Fibroblast of skin of left quadriceps (primary cell): Measurements from ENCODE around the gene SUPV3L1.
"Not testable (repeated sequence)": the region's sequence is repeated elsewhere in the genome, so short reads cannot be mapped to it uniquely, and the experiment has no call there.

Experiments used
- DNase-seq, 2 experiments: peaks; one replicate each; pipeline ENCODE4 v3.0.0-alpha.2; 2013; ENCODE audit warnings: low read depth in 2 of 2

The SUPV3L1 gene

DNA sequence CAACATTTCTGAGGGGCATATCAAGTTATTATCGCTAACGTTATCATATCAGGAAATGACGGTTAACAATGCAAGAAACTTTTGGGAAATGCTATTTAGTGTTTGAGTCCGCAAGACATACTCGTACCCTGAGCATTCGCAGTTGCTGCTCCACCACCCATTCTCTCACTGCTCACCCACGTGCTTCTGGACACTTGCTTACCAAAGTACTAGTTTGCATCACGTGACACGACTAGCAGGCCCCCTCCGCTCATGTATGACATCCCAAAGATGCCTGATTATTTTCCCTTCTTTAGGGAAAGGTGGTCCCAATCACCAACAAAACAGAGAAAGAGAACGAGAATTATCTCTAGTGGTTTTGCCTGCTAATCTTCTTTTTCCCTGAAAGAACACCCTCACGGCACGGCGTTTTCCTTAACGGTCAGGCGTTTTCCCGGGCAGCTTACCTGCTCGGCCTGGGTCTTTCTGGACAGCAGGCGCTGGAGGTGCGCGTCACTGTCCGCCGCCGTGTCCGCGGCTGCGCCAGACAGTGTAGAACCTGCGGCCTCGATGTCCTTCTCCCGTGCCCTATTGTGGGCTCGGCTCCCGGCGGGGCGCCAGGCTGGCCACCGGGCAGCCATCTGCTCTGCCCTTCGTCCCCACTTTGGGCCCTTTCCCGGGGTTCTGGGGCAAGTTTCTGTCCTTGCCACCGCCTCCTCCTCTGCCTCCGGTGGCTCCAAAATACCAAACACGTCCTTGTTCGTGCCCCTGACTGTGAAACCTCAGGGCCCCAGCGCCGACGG is at the start of gene SUPV3L1:
Gene SUPV3L1, plus strand, starts transcription at position 492 of the 782 bp plus-strand sequence. Its CDS starts 58 bp downstream, at position 550.
- peak; percentile 94 for DNase-seq

DNA sequence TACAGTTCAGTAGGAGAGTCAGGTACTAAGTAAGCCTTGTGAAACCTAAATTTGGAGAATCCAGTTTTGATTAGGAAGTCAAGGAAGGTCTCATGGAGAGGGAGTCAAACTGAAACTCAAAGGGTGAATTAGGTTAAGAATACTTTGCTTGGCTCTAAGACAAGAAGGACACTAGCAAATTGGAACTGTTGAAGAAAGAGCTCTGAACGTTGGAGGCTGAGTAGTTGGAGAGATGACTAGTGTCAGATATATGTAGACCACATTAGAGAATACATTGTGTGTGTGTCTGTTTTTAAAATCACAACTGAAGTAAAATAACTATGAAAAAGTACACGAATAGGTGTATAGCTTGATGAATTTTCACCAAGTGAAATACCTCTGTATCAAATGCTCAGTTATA is 49.8 kb upstream of the SUPV3L1 start:
- DNase-seq: no peak

DNA sequence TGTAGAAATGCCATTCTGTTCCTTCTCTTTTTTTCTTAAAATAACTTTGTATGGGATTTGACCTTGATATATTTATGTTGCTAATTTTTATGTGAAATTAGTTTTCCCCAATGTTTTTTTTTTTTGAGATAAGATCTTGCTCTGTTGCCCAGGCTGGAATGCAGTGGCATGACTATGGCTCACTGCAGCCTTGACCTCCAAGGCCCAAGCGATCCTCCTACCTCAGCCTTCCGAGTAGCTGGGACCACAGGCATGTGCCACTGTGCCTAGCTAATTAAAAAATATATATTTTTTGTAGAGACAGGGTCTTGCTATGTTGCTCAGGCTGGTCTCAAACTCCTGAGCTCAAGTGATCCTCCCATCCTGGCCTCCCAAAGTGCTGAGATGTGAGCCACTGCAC is 40.1 kb upstream of the SUPV3L1 start:
- DNase-seq: no peak

DNA sequence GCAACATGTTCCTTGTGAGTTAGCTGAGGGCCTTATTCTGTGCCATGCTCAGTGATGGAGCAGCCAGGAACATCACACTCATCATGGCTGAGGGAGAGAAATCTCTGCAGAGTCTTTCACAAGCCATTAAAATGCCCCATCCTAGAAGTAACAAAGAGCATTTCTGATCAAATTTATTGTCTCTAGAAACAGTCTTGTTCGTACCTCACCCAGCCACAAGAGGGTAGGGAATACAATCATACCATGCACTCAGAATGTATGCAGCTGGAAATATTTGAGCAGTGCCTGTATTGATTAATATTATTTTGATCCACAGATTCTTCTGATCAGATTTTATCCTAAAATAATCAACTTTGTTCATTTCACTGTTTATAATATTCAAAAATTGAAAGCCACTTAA is 38.7 kb upstream of the SUPV3L1 start:
- DNase-seq: no peak

DNA sequence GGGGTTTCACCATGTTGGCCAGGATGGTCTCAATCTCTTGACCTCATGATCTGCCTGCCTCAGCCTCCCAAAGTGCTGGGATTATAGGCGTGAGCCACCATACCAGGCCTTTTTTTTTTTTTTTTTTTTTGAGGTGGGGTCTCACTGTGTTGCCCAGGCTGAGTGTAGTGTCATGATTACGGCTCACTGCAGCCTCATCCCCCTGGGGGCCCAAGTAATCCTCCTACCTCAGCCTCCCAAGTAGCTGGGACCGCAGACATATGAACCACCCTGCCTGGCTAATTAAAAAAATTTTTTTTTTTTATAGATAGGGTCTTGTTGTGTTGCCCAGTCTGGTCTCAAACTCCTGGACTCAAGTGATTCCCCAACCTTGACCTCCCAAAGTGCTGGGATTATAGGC is 38.0 kb upstream of the SUPV3L1 start:
- not testable (repeated sequence) for DNase-seq

DNA sequence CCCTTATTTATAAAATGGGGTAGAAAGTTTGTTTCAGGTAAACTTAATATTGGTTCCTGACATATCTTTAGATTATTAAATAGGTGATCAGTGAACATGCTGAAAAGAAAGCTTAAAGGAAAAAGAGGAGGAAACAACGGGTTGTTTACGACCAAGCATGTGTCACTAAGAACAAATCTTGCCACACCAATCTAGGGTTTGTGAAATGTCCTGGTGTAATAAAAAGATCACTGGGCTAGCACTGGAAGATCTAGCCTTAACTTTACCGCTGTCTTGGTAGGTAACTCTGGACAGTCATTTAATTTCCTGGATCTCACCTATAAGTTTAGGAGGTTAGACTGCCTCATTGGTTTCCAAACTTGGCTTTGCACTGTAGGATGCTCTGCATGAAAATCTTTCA is 37.1 kb upstream of the SUPV3L1 start:
- DNase-seq: no peak

DNA sequence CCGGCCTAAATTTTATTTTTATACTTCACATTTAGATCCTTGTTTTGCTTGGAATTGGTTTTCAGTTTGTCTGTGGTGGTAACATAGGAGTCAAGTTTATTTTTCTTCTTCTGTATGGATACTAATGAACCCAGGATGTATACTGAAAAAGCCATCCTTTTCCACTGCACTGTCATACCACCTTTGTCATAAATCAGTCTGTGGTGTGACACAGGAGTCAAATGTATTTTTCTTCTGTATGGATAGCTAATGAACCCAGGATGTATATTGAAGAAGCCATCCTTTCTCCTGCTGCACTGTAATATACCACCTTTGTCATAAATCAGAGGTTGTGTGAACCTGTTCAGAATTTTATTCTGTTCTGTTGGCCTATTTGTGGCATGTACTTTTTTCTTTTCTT is 34.7 kb upstream of the SUPV3L1 start:
- no peak for DNase-seq

DNA sequence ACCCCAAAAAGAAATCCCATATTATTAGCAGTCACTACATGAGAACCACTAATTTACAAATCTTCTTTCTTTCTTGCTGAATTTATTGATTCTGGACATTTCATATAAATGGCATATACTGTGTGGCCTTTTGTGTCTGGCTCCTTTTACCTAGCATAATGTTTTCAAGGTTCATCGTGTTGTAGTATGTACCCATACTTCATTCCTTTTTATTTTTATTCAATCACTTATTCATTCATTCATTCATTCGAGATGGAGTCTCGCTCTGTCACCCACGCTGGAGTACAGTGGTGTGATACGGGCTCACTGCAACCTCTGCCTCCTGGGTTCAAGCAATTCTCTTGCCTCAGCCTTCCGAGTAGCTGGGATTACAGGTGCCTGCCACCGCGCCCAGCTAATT is 34.2 kb upstream of the SUPV3L1 start:
- no peak for DNase-seq

DNA sequence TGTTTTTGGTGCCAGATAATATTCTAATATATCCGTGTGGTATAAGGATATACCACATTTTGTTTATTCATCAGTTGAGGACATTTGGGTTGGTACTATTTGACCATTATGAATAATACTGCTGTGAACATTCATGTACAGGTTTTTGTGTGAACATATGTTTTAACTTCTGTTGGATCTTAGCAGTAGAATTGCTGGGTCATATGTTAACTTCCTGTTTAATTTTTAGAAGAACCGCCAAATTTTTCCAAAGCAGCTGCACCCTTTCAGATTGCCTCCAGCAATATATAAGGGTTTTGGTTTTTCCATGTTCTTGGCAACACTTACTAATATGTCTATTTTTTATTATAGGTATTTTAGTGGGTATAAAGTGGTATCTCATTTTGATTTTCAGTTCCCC is 33.3 kb upstream of the SUPV3L1 start:
- no peak for DNase-seq

DNA sequence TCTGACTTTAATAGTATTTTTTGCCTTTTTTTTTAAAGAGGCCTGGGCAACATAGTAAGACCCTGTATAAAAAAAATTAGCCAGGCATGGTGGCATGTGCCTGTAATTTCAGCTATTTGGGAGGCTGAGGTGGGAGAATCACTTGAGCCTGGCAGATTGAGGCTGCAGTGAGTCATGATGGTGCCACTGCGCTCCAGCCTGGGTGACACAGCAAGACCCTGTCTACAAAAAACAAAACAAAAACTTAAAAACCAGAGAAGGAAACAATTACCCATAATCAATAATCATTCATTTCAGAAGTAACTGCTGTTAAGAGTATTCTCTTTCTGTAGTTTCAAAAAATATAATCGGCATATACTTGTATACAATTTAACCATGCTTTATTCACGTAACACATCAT is 28.1 kb upstream of the SUPV3L1 start:
- DNase-seq: no peak

DNA sequence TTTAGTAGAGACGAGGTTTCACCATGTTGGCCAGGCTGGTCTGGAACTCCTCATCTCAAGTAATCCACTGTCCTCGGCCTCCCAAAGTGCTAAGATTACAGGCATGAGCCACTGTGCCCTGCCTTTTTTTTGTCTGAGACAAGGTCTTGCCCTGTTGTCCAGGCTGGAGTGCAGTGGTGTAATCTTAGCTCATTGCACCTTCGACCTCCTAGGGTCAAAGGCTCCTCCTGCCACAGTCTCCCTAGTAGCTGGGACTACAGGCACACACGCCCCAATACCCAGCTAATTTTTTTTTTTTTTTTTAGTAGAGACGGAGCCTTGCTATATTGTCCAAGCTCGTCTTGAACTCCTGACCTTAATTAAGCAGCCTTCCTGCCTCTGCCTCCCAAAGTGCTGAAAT is 26.8 kb upstream of the SUPV3L1 start:
- no peak for DNase-seq

DNA sequence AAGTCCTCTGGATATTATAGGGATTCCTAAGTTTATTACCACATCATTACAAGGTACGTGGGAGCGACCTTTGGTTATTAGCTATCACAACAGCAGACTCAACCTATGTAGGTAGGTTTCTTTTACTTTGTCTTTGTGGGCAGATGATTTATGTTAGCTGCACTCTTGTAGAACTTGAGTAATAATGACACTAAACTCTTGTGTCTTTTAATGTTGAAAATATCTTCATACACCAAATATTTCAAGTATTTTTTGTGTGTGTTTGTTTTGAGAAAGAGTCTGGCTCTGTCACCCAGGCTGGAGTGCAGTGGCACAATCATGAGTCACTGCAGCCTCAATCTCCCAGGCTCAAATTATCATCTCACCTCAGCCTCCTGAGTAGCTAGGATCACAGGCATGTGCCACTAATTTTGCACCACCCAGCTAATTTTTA is 19.2 kb upstream of the SUPV3L1 start:
- DNase-seq: no peak

DNA sequence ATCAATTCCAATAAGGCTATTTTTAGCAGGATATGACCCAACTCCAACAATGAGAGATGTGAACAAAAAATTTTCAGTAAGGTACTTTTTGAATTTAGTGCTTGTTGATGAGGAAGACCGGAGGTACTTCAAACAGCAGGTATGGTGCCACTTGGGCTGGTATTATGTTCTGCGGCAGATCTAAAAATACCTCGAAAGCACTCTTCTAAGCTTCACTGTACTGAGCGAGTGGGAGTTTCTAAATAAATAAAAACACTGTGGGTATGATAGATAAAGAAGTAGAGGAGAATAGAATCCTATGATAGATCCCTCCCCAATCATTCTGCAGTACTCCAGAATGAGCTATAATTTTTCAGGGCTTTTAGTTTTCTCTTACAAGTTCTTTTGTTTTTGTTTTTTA is 11.5 kb upstream of the SUPV3L1 start:
- DNase-seq: no peak

DNA sequence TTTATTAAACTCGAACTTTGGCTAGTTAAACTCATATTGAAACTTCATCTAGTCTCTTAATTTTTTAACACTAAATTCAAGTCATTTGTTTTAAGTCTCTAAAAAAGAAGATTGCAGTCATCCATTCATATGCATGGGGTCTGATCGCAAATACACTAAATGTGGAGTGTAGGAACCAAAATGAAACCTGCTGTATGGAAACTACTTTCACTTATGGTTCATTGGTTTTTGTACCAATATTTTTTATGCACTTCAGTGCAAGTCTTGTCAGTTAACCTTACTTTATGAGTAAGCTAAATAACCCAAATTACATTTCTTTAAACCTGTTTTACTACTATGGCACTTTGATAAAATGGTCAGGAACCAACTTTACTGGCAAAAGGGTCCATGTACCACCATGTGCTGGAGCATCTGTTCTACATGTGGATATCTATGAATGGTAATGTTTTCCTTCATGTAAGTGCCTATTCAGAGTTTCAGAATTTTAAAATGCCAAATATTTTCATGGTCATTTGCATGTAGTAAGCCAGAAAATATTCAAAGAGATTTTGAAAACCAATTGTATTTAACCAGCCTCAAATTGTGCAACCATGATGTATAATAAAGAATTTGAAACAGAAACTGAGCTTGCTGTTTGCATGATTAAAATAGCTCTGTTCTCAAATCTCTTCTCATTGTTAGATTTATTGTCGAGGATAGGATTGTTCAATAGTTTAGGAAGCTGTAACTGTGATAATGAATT is 7.6 kb upstream of the SUPV3L1 start:
- no peak for DNase-seq

DNA sequence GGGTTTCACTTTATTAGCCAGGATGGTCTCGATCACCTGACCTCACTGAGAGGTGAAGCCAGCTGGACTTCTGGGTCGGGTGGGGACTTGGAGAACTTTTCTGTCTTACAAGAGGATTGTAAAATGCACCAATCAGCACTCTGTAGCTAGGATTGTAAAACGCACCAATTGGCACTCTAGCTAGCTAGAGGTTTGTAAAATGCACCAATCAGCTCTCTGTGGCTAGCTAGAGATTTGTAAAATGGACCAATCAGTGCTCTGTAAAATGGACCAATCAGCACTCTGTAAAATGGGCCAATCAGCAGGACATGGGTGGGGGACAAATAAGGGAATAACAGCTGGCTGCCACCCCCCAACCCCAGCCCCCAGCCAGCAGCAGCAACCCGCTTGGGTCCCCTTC is 4.7 kb upstream of the SUPV3L1 start:
- not testable (repeated sequence) for DNase-seq

DNA sequence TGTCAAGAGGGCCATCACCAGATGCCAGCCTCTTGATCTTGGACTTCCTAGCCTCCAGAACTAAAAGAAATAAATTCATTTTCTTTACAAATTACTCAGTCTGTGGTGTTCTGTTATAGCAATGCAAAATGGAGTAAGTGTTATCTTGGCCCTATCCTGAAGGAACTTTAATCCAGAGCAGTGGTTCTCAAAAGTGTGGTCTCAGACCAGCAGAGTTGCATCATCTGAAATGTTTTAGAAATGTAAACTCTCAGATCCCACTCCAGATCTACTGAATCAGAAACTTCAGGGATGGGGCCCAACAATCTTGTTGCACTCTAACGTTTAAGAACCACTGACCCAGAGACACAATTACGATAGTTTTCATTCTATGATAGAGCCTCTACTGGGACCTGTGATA is 3.2 kb upstream of the SUPV3L1 start:
- no peak for DNase-seq

DNA sequence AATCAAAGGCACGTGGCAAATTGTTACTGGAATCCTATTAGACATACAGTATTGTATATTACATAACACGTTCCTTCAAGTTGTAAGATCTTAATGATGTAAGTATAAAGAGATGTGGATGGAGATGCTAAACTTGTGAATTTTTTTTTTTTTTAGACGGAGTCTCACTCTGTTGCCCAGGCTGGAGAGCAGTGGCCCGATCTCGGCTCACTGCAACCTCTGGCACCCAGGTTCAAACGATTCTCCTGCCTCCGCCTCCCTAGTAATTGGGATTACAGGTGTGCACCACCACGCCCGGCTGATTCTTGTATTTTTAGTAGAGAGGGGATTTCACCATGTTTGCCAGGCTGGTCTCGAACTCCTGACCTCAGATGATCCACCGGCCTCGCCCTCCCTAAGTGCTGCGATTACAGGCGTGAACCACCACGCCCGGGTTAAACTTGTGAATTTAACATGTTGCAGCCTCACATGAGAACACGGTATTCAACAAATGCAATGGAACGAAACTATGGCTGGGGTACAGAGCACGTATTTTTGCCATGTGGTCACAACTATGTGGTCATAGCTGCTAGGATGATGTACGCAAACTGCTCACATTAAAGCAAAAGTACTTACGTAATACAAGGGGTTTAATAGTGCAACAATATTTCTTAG is 818 bp upstream of the SUPV3L1 start:
- DNase-seq: no peak

DNA sequence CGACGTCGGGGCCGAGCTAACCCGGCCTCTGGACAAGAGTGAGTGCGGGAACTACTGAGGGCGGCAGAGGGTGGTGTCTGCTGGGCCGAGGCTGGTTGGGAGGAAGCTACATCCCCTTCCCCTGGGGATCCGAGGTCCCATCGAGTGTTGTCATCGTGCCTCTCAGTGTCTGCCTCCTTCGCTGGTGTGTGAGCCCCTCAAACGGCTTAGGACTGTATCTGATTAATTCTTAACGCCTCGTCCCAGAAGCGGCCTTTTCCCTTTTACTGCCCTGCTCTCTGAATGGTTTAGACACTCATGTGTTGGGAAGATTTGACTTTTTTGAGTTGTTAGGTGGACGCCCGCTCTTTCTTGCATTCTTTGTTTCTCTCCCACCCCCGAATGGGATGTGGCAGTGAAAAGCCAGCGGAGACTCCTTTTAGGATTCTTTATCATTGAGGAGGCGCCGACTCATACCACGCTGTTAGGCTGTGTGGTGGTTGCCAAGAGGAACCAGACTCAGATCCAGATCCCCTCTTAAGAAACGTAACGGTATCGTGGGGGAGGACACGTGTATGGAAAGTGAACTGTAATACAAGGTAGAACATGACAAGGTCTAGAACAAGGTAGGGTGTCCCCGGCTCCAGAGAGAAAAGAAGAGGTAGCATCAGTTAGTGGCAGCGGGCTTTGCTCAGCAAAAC is 631 bp downstream of the SUPV3L1 start:
- DNase-seq: no peak

DNA sequence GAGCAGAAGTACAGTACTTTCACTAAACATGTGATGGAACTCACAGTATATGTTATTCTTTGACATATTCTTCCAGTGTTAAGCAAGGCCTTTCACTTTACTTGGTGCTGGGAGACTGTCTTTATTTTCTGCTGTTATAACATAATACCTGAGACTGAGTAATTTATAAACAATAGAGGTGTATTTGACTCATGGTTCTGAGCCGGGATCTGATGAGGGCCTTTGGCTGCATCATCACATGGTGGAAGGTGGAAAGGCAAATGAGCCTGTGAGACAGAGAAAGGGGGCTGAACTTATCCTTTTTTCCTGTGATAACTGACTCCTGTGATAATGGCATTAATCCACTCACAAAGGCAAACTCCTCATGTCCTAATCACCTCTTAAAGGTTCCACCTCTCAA is 1.4 kb downstream of the SUPV3L1 start:
- DNase-seq: no peak

DNA sequence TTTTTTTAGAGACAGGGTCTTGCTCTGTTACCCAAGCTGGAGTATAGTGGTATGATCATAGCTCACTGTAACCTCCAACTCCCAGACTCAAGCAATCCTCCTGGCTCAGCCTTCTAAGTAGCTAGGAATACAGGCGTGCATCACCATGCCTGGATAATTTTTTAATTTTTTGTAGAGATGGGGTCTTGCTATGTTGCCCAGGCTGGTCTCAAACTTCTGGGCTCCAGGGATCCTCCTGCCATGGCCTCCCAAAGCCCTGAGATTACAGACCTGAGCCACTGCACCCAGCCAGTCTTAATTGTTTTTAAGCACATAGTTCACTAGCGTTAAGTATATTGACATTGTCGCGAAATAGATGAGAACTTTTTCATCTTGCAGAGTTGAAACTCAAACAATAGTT is 2.0 kb downstream of the SUPV3L1 start:
- DNase-seq: no peak

DNA sequence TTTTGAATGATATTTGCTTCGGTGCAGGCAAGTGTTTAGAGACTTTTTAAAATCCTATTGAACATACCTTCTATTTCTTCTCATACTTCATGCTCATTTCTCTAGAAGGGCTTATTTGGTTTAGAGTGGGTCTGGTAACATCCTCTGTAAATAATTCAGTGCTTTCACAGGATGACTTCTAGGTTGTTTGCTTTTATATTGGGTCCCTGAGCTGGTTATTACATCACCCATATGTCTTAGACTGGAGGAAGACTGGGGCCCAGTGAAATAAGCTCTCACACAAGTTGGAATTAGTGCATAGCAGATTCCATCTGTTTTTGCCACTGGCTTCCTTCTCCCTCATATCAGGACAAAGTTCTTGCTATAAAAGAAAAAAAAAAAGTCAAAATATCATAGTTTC is 6.5 kb downstream of the SUPV3L1 start:
- DNase-seq: no peak

DNA sequence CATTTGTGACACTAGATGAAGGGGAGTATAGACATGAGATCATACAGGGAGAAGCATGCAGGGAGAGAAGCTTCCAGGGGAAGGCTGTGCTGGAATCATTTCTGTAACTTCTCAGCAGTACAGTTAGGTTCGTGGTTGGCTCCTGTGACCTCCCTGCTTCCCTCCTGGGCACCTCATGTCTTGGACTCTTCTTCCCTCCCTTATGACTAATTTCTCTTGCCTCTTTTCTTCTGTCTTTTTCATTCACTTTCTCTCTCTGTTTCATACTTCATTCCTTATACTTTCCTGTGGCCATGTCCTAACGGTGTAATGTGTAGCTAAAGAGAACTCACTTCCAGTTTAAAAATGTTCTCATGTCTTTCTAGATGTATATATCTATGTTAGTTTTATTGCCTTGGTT is 21.0 kb downstream of the SUPV3L1 start:
- no peak for DNase-seq
